Vagina (tissue), 2 donors: ENCODE results near the gene MEX3C.

ENCODE experiments used
- CTCF ChIP-seq, 3 experiments: fragments of 450-650 bp in 2 of 3; fragments of 200-600 bp in 1 of 3; sonication (generic) in 1 of 3; IDR thresholded peaks; one replicate each; pipeline ENCODE4 v1.5.1; 2017 to 2019; ENCODE audit warnings: antibody characterized with exemption in 3 of 3, mild to moderate bottlenecking in 2 of 3, moderate library complexity in 2 of 3
- POLR2A ChIP-seq, 2 donors: fragments of 450-650 bp; IDR thresholded peaks; one replicate each; pipeline ENCODE4 v1.6.1; 2017; ENCODE audit warnings: antibody characterized with exemption in 2 of 2, mild to moderate bottlenecking in 2 of 2, moderate library complexity in 2 of 2
- POLR2AphosphoS5 ChIP-seq, 2 donors: sonication (generic); formaldehyde crosslinking; IDR thresholded peaks; one replicate each; pipeline ENCODE4 v1.9.0; 2017; ENCODE audit warnings: antibody characterized with exemption in 2 of 2, mild to moderate bottlenecking in 2 of 2, low read depth in 1 of 2; ENCODE audit not compliant: insufficient read depth in 1 of 2

GRCh38 chr18:51195451-51196117 lies 1.9 kb downstream of the MEX3C start:
- no peak for TF ChIP-seq POLR2A (IDR thresholded peaks at IDR 0.05)
- TF ChIP-seq CTCF (IDR thresholded peaks at IDR 0.05) = no peak
- peak in 1 of 2 donors; percentile 27 for TF ChIP-seq POLR2AphosphoS5 (IDR thresholded peaks at IDR 0.05; ENCODE audit: insufficient read depth in 1 of 2, low read depth in 1 of 2)
